Uterus (tissue), 4 donors: ENCODE data around the gene ZNF598. TPM values are rescaled to one million over a fixed set of nuclear protein-coding genes. Genes with fewer than 3 reads are reported as not detected.

ENCODE experiments used
- DNase-seq, 2 donors: peaks; one replicate each; pipeline ENCODE4 v3.0.0-alpha.2; 2019 to 2020
- H3K27ac ChIP-seq, 2 donors: fragments of 200-600 bp; sonication (generic); 1 replicate in 1 of 2; 2 replicates in 1 of 2; pipeline ENCODE4 v1.5.1; 2016 to 2018
- H3K27me3 ChIP-seq, 2 donors: fragments of 200-600 bp; sonication (generic); one replicate each; pipeline ENCODE4 v1.5.1; 2018 to 2019; ENCODE audit warnings: control low read depth in 1 of 2
- H3K36me3 ChIP-seq, 2 donors: fragments of 200-600 bp; sonication (generic); one replicate each; pipeline ENCODE4 v1.5.1; 2019; ENCODE audit warnings: control low read depth in 1 of 2
- H3K4me1 ChIP-seq, 2 donors: fragments of 200-600 bp; sonication (generic); one replicate each; pipeline ENCODE4 v1.5.1; 2018 to 2019; ENCODE audit warnings: control low read depth in 1 of 2
- H3K4me3 ChIP-seq, 2 donors: fragments of 200-600 bp; sonication (generic); 1 replicate in 1 of 2; 2 replicates in 1 of 2; pipeline ENCODE4 v1.5.1; 2018 to 2019; ENCODE audit warnings: mild to moderate bottlenecking in 1 of 2
- H3K9me3 ChIP-seq, 2 donors: fragments of 200-600 bp; sonication (generic); one replicate each; pipeline ENCODE4 v1.5.1; 2019; ENCODE audit warnings: control low read depth in 1 of 2
- POLR2A ChIP-seq, 2 donors: fragments of 450-650 bp; IDR thresholded peaks; one replicate each; pipeline ENCODE4 v1.6.1; 2016; ENCODE audit warnings: antibody characterized with exemption in 2 of 2, mild to moderate bottlenecking in 1 of 2, moderate library complexity in 1 of 2
- intact Hi-C: fragments of 100-400 bp; cut with DNase I; formaldehyde crosslinking; loops from one replicate; pipeline ENCODE4 v1.15.1; 2023; ENCODE audit warnings: low total_unique reads
- total RNA-seq, 4 donors: library from RNA; depleted of rRNA in 3 of 4; stranded (reverse); fragments of >200 nt in 3 of 4; gene quantifications; one replicate each; pipeline versions ENCODE4 v1.1.0 to v1.2.4, GENCODE V29; 2014 to 2023
- TF ChIP-seq, protein P1 (sequence below), 4 experiments: fragments of 200-600 bp in 2 of 4; fragments of 450-650 bp in 2 of 4; sonication (generic) in 2 of 4; IDR thresholded peaks; one replicate each; pipeline ENCODE4 v1.5.1; 2016 to 2019; ENCODE audit warnings: antibody characterized with exemption in 4 of 4, mild to moderate bottlenecking in 2 of 4, moderate library complexity in 1 of 4
- donor health status: DM: yes; HTN: yes; CAD: no.

The ZNF598 gene
- total RNA-seq, 4 donors from 2014 or later: 16.9 to 50.0 (median 34.6) TPM

- Histone ChIP-seq H3K36me3 (no peaks in the 10 kb centered on the region), H3K27me3 (peaks cover 0 to 5% of the 10 kb centered on the region in 2 donors), H3K9me3 (no peaks in the 10 kb centered on the region), H3K27ac (no peak overlapping the region), H3K4me1 (peaks cover 0 to 18% of the 10 kb centered on the region in 2 donors), H3K4me3 (no peak overlapping the region)
- TF ChIP-seq POLR2A (IDR thresholded peaks at IDR 0.05): no peak
- TF ChIP-seq, protein P1, sequence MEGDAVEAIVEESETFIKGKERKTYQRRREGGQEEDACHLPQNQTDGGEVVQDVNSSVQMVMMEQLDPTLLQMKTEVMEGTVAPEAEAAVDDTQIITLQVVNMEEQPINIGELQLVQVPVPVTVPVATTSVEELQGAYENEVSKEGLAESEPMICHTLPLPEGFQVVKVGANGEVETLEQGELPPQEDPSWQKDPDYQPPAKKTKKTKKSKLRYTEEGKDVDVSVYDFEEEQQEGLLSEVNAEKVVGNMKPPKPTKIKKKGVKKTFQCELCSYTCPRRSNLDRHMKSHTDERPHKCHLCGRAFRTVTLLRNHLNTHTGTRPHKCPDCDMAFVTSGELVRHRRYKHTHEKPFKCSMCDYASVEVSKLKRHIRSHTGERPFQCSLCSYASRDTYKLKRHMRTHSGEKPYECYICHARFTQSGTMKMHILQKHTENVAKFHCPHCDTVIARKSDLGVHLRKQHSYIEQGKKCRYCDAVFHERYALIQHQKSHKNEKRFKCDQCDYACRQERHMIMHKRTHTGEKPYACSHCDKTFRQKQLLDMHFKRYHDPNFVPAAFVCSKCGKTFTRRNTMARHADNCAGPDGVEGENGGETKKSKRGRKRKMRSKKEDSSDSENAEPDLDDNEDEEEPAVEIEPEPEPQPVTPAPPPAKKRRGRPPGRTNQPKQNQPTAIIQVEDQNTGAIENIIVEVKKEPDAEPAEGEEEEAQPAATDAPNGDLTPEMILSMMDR (IDR thresholded peaks at IDR 0.05): no peak
- intact Hi-C loops: no loop called here
- no peak for DNase-seq
Observed at GRCh38 chr16:1975432-1976215, 34.0 kb downstream of the ZNF598 start.

- Histone ChIP-seq H3K9me3 (no peaks in the 10 kb centered on the region), H3K4me1 (peaks cover 0 to 18% of the 10 kb centered on the region in 2 donors), H3K27me3 (no peaks in the 10 kb centered on the region), H3K4me3 (no peak overlapping the region), H3K27ac (no peak overlapping the region), H3K36me3 (no peaks in the 10 kb centered on the region)
- TF ChIP-seq POLR2A (IDR thresholded peaks at IDR 0.05): no peak
- TF ChIP-seq, protein P1 (IDR thresholded peaks at IDR 0.05): no peak
- DNase-seq: no peak
- intact Hi-C loops: no loop called here
Observed at GRCh38 chr16:1974157-1975070, 35.2 kb downstream of the ZNF598 start.

DNA sequence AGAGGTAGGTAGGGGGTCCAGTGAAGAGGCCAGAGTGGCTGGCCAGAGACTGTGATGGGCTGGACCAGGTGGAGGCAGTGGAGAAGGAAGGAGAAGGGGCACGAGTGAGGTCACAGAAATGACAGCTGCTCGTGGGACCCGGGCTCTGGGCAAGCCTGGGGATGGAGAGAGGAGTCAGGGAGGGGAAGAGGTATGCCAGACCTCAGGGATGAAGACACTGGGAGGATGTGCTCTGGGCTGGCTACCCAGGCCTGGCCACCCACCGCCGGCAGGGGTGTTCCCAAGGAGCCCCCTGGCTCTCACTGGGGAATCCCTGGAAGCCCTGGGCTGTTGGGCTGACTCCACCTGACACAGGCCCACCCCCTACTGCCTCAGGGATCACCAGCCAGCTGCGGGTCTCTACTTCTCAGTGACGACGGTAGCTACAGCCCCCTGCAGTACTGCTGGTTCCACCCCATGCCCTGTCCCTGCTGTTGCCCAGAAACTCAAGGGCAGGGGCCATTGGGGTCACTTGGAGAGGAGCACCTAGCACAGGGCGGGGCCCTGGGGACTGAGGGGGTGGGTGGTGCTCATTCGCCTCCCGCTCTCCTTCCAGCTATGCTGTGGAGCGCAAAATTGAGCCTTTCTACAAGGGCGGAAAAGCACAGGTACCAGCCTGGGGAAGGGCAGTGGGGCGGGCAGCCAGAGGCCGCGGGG, 36.0 kb downstream of the ZNF598 start:
- intact Hi-C loops: no loop called here
- no peak for DNase-seq
- Histone ChIP-seq H3K27ac (no peak overlapping the region), H3K27me3 (no peaks in the 10 kb centered on the region), H3K4me1 (peaks cover 0 to 18% of the 10 kb centered on the region in 2 donors), H3K36me3 (no peaks in the 10 kb centered on the region), H3K9me3 (no peaks in the 10 kb centered on the region), H3K4me3 (no peak overlapping the region)
- TF ChIP-seq POLR2A (IDR thresholded peaks at IDR 0.05): no peak
- TF ChIP-seq, protein P1 (IDR thresholded peaks at IDR 0.05): no peak

GRCh38 chr16:1972490-1972877, 37.1 kb downstream of the ZNF598 start:
- Histone ChIP-seq H3K4me3 (peak overlapping the region; percentile 74 to 83), H3K27ac (peak overlapping the region; percentile 77 to 86), H3K4me1 (peaks cover 0 to 18% of the 10 kb centered on the region in 2 donors), H3K9me3 (no peaks in the 10 kb centered on the region), H3K27me3 (no peaks in the 10 kb centered on the region), H3K36me3 (no peaks in the 10 kb centered on the region)
- DNase-seq: no peak
- no peak for TF ChIP-seq POLR2A (IDR thresholded peaks at IDR 0.05)
- TF ChIP-seq, protein P1 (IDR thresholded peaks at IDR 0.05): no peak
- intact Hi-C loops: no loop called here
